Suprapubic skin (tissue), 3 donors: ENCODE results near the gene RASGEF1B.

Experiments used
- EP300 ChIP-seq: sonication (generic); formaldehyde crosslinking; IDR thresholded peaks from one replicate; pipeline ENCODE4 v1.6.1; 2017; ENCODE audit warnings: antibody characterized with exemption
- POLR2A ChIP-seq, 2 donors: fragments of 450-650 bp; IDR thresholded peaks; one replicate each; pipeline ENCODE4 v1.6.1; 2017; ENCODE audit warnings: antibody characterized with exemption in 2 of 2, mild to moderate bottlenecking in 2 of 2, moderate library complexity in 2 of 2
- TF ChIP-seq, protein P1 (sequence below), 2 donors: fragments of 200-600 bp in 1 of 2; fragments of 450-650 bp in 1 of 2; sonication (generic) in 1 of 2; IDR thresholded peaks; one replicate each; pipeline ENCODE4 v1.5.1; 2016 to 2019; ENCODE audit warnings: antibody characterized with exemption in 2 of 2, mild to moderate bottlenecking in 1 of 2, moderate library complexity in 1 of 2

DNA sequence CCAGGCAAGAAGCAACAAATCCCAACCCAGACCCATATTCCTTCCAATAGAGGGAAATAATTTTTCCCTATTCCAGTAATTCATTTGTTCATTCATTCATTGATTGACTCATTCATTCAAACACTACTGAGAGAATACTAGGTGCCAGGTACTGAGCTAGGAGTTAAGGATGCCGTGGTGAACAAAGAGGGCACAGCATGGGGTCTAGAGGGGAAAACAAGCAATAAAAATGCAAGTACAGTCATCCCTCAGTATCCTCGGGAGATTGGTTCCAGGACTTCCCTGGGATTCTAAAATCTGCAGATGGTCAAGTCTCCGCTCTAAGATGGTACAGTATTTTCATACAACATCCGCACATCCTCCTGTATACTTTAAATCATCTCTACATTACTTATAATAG lies 18.7 kb downstream of the RASGEF1B start:
- TF ChIP-seq POLR2A (IDR thresholded peaks at IDR 0.05) (no peak), EP300 (no peak)
- TF ChIP-seq, protein P1, sequence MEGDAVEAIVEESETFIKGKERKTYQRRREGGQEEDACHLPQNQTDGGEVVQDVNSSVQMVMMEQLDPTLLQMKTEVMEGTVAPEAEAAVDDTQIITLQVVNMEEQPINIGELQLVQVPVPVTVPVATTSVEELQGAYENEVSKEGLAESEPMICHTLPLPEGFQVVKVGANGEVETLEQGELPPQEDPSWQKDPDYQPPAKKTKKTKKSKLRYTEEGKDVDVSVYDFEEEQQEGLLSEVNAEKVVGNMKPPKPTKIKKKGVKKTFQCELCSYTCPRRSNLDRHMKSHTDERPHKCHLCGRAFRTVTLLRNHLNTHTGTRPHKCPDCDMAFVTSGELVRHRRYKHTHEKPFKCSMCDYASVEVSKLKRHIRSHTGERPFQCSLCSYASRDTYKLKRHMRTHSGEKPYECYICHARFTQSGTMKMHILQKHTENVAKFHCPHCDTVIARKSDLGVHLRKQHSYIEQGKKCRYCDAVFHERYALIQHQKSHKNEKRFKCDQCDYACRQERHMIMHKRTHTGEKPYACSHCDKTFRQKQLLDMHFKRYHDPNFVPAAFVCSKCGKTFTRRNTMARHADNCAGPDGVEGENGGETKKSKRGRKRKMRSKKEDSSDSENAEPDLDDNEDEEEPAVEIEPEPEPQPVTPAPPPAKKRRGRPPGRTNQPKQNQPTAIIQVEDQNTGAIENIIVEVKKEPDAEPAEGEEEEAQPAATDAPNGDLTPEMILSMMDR (IDR thresholded peaks at IDR 0.05): no peak
